ENCODE measurements around the gene VPS13D.

DNA sequence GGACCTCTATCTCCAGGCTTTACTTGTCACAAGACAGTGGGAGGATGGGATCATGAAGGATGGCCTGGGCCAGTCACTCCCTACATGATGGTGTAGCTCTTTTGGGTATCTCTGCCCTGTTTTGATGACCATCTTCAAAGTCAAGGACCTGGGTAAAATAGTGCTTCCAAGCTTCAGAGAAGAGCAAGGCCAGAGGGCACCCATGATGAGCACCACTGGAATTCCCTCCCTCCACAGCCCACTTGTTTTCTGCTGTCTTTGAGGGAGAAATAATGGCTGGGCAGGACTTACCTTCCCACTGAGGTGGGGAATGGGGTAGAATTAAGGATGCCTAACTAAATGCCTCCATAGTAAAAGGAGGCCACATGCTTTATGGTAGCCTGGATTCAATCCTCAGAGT lies 222.4 kb downstream of the VPS13D start:
- TF ChIP-seq POLR2A (IDR thresholded peaks at IDR 0.05) (no peak), POLR2AphosphoS5 (IDR thresholded peaks at IDR 0.05; ENCODE audit: insufficient read depth in 1 of 2, low read depth in 1 of 2) (no peak)
- TF ChIP-seq, protein P1, sequence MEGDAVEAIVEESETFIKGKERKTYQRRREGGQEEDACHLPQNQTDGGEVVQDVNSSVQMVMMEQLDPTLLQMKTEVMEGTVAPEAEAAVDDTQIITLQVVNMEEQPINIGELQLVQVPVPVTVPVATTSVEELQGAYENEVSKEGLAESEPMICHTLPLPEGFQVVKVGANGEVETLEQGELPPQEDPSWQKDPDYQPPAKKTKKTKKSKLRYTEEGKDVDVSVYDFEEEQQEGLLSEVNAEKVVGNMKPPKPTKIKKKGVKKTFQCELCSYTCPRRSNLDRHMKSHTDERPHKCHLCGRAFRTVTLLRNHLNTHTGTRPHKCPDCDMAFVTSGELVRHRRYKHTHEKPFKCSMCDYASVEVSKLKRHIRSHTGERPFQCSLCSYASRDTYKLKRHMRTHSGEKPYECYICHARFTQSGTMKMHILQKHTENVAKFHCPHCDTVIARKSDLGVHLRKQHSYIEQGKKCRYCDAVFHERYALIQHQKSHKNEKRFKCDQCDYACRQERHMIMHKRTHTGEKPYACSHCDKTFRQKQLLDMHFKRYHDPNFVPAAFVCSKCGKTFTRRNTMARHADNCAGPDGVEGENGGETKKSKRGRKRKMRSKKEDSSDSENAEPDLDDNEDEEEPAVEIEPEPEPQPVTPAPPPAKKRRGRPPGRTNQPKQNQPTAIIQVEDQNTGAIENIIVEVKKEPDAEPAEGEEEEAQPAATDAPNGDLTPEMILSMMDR (IDR thresholded peaks at IDR 0.05) = no peak

Measured in vagina (tissue), 2 donors.